ENCODE measurements around the gene RNFT2.

RNFT2 gene

GRCh38 chr12:116887244-116887643, 149.1 kb downstream of the RNFT2 start:
- no peak for DNase-seq (ENCODE audit: low read depth)
- TF ChIP-seq CTCF (IDR thresholded peaks at IDR 0.05; ENCODE audit: low read depth, low read length, missing control alignments), result no peak
- H3K4me3 ChIP-seq (ENCODE audit: low read depth, low read length), result no peak overlapping the region
- in situ Hi-C loops (cut with HindIII; ENCODE audit: low sequenced_read_pairs), result no loop called here

GRCh38 chr12:116887897-116888296, 149.8 kb downstream of the RNFT2 start:
- in situ Hi-C loops (cut with HindIII; ENCODE audit: low sequenced_read_pairs), result no loop called here
- DNase-seq (ENCODE audit: low read depth), result no peak
- TF ChIP-seq CTCF (IDR thresholded peaks at IDR 0.05; ENCODE audit: low read depth, low read length, missing control alignments), result no peak
- H3K4me3 ChIP-seq (ENCODE audit: low read depth, low read length), result no peak overlapping the region

GRCh38 chr12:116890330-116890729, 152.2 kb downstream of the RNFT2 start:
- in situ Hi-C loops (cut with HindIII; ENCODE audit: low sequenced_read_pairs), result no loop called here
- no peak for DNase-seq (ENCODE audit: low read depth)
- no peak for TF ChIP-seq CTCF (IDR thresholded peaks at IDR 0.05; ENCODE audit: low read depth, low read length, missing control alignments)
- no peak overlapping the region for H3K4me3 ChIP-seq (ENCODE audit: low read depth, low read length)

GRCh38 chr12:116891019-116891418, 152.9 kb downstream of the RNFT2 start:
- in situ Hi-C loops (cut with HindIII; ENCODE audit: low sequenced_read_pairs), result no loop called here
- no peak overlapping the region for H3K4me3 ChIP-seq (ENCODE audit: low read depth, low read length)
- no peak for DNase-seq (ENCODE audit: low read depth)
- TF ChIP-seq CTCF (IDR thresholded peaks at IDR 0.05; ENCODE audit: low read depth, low read length, missing control alignments), result no peak

- H3K4me3 ChIP-seq (ENCODE audit: low read depth, low read length), result no peak overlapping the region
- no peak for TF ChIP-seq CTCF (IDR thresholded peaks at IDR 0.05; ENCODE audit: low read depth, low read length, missing control alignments)
- in situ Hi-C loops (cut with HindIII; ENCODE audit: low sequenced_read_pairs), result no loop called here
- no peak for DNase-seq (ENCODE audit: low read depth)
Measured at GRCh38 chr12:116892349-116893140, 154.4 kb downstream of the RNFT2 start.

- in situ Hi-C loops (cut with HindIII; ENCODE audit: low sequenced_read_pairs), result no loop called here
- no peak for DNase-seq (ENCODE audit: low read depth)
Measured at GRCh38 chr12:116894913-116895312, 156.8 kb downstream of the RNFT2 start.

More at GRCh38 chr12:116894913-116895312, 156.8 kb downstream of the RNFT2 start:
- no peak overlapping the region for H3K4me3 ChIP-seq (ENCODE audit: low read depth, low read length)
- TF ChIP-seq CTCF (IDR thresholded peaks at IDR 0.05; ENCODE audit: low read depth, low read length, missing control alignments), result no peak

Data from astrocyte of the cerebellum (primary cell).